HG02642 (cell line): ENCODE results near the gene SCARB1.

ENCODE experiments used
- ATAC-seq: cut with Tn5 transposase; IDR thresholded peaks from one replicate; pipeline ENCODE4 v1.9.1; 2021; ENCODE audit warnings: mild to moderate bottlenecking; ENCODE audit not compliant: unreplicated experiment, poor library complexity

The SCARB1 gene

GRCh38 chr12:124808272-124808671 is 55.4 kb downstream of the SCARB1 start:
- no peak for ATAC-seq

- ATAC-seq = no peak
Observed at GRCh38 chr12:124805876-124806668, 57.6 kb downstream of the SCARB1 start.

GRCh38 chr12:124805050-124805449 is 58.6 kb downstream of the SCARB1 start:
- no peak for ATAC-seq

- ATAC-seq = no peak
Observed at GRCh38 chr12:124804011-124804621, 59.5 kb downstream of the SCARB1 start.

GRCh38 chr12:124802361-124802760 is 61.3 kb downstream of the SCARB1 start:
- no peak for ATAC-seq

- no peak for ATAC-seq
Observed at GRCh38 chr12:124800506-124800905, 63.2 kb downstream of the SCARB1 start.

- ATAC-seq = no peak
Observed at GRCh38 chr12:124797321-124797720, 66.3 kb downstream of the SCARB1 start.

- no peak for ATAC-seq
Observed at GRCh38 chr12:124796303-124796960, 67.2 kb downstream of the SCARB1 start.

- ATAC-seq = peak; percentile 73
Observed at GRCh38 chr12:124795081-124795948, 68.3 kb downstream of the SCARB1 start.

- ATAC-seq = no peak
Observed at GRCh38 chr12:124792961-124793441, 70.7 kb downstream of the SCARB1 start.

GRCh38 chr12:124792156-124792555 is 71.5 kb downstream of the SCARB1 start:
- ATAC-seq = no peak

GRCh38 chr12:124790650-124791400 is 72.8 kb downstream of the SCARB1 start:
- ATAC-seq = no peak

GRCh38 chr12:124788936-124789555 is 74.6 kb downstream of the SCARB1 start:
- no peak for ATAC-seq

- ATAC-seq = no peak
Observed at GRCh38 chr12:124786061-124786964, 77.4 kb downstream of the SCARB1 start.

- ATAC-seq = no peak
Observed at GRCh38 chr12:124784871-124785572, 78.6 kb downstream of the SCARB1 start.

GRCh38 chr12:124783087-124783486 is 80.6 kb downstream of the SCARB1 start:
- ATAC-seq = no peak

GRCh38 chr12:124782132-124782531 is 81.5 kb downstream of the SCARB1 start:
- no peak for ATAC-seq
